Transverse colon (tissue), 4 donors: Measurements from ENCODE around the gene ME1. TPM values are rescaled to one million over a fixed set of nuclear protein-coding genes. Genes with fewer than 3 reads are reported as not detected.

Experiments
- DNase-seq: peaks from one replicate; pipeline ENCODE4 v3.0.0-alpha.2; 2019
- H3K27ac ChIP-seq, 4 donors: fragments of 200-600 bp; sonication (generic); 2 replicates each; pipeline ENCODE4 v1.5.1; 2016 to 2018; ENCODE audit warnings: inconsistent platforms in 4 of 4
- H3K27me3 ChIP-seq: fragments of 200-600 bp; sonication (generic); 2 replicates; pipeline ENCODE4 v1.5.1; 2017; ENCODE audit warnings: inconsistent platforms
- H3K36me3 ChIP-seq, 4 donors: fragments of 200-600 bp; sonication (generic); 2 replicates each; pipeline ENCODE4 v1.5.1; 2017 to 2019; ENCODE audit warnings: inconsistent platforms in 4 of 4
- H3K4me1 ChIP-seq, 4 donors: fragments of 200-600 bp; sonication (generic); 2 replicates each; pipeline ENCODE4 v1.5.1; 2017 to 2020; ENCODE audit warnings: inconsistent platforms in 4 of 4
- H3K4me3 ChIP-seq, 4 donors: fragments of 200-600 bp; sonication (generic); 1 replicate in 1 of 4; 2 replicates in 3 of 4; pipeline versions ENCODE4 v1.5.1 to v1.6.1; 2017 to 2019; ENCODE audit warnings: inconsistent platforms in 4 of 4
- H3K9me3 ChIP-seq, 2 donors: fragments of 200-600 bp; sonication (generic); 2 replicates each; pipeline ENCODE4 v1.5.1; 2017 to 2019; ENCODE audit warnings: inconsistent platforms in 2 of 2
- EP300 ChIP-seq: sonication (generic); formaldehyde crosslinking; IDR thresholded peaks from one replicate; pipeline ENCODE4 v1.6.1; 2017; ENCODE audit warnings: antibody characterized with exemption, low read depth
- POLR2A ChIP-seq: fragments of 450-650 bp; IDR thresholded peaks from one replicate; pipeline ENCODE4 v1.6.1; 2016; ENCODE audit warnings: antibody characterized with exemption, mild to moderate bottlenecking, moderate library complexity
- POLR2AphosphoS5 ChIP-seq, 3 donors: sonication (generic); formaldehyde crosslinking; IDR thresholded peaks; one replicate each; pipeline ENCODE4 v1.6.1; 2016; ENCODE audit warnings: antibody characterized with exemption in 3 of 3
- WGBS, 2 donors: methylation state at CpG; one replicate each; pipeline ENCODE4 v1.1.5; 2018; ENCODE audit warnings: low coverage in 1 of 2; 5-methylcytosine and 5-hydroxymethylcytosine counted together
- in situ Hi-C, 4 donors: fragments of 200-750 bp; cut with MboI; loops; one replicate each; pipeline versions ENCODE4 v1.15.0 to v1.15.1; 2017; ENCODE audit warnings: low sequenced_read_pairs in 3 of 4, low pct_ligation_motif_present in 1 of 4, low pct_unique_long_range_greater_than_20kb in 1 of 4
- intact Hi-C: fragments of 100-400 bp; cut with DNase I; formaldehyde crosslinking; loops from one replicate; pipeline ENCODE4 v1.15.1; 2023; ENCODE audit warnings: low total_unique reads
- total RNA-seq, 4 donors: library from RNA; depleted of rRNA; stranded (reverse); fragments of >200 nt; gene quantifications; one replicate each; pipeline ENCODE4 v1.1.0, GENCODE V29; 2016
- TF ChIP-seq, protein P1 (sequence below), 5 experiments: fragments of 200-600 bp in 3 of 5; fragments of 450-650 bp in 2 of 5; sonication (generic) in 3 of 5; IDR thresholded peaks; 1 replicate in 2 of 5; 2 replicates in 3 of 5; pipeline ENCODE4 v1.5.1; 2016 to 2017; ENCODE audit warnings: antibody characterized with exemption in 5 of 5, inconsistent platforms in 3 of 5, mild to moderate bottlenecking in 2 of 5, moderate library complexity in 1 of 5

The ME1 gene
- total RNA-seq, 4 donors from 2014 or later: 1.9 to 36.6 (median 6.0) TPM

GRCh38 chr6:83199173-83199862 lies 231.5 kb downstream of the ME1 start:
- WGBS, 2 donors: 79 to 100% methylated on average over 2 to 5 of the region's 5 CpGs
- intact Hi-C loops (loop anchor here (10.0 kb wide), 1 partner anchor 135 kb away; the partner anchor contains the start of genes DOP1A and UBE3D), in situ Hi-C loops (loop anchor here in 1 of 4 donors (25.0 kb wide), 1 partner anchor 962 kb away; the partner anchor contains the start of gene IBTK)
- H3K36me3 ChIP-seq: no peaks in the 10 kb centered on the region
- TF ChIP-seq, protein P1, sequence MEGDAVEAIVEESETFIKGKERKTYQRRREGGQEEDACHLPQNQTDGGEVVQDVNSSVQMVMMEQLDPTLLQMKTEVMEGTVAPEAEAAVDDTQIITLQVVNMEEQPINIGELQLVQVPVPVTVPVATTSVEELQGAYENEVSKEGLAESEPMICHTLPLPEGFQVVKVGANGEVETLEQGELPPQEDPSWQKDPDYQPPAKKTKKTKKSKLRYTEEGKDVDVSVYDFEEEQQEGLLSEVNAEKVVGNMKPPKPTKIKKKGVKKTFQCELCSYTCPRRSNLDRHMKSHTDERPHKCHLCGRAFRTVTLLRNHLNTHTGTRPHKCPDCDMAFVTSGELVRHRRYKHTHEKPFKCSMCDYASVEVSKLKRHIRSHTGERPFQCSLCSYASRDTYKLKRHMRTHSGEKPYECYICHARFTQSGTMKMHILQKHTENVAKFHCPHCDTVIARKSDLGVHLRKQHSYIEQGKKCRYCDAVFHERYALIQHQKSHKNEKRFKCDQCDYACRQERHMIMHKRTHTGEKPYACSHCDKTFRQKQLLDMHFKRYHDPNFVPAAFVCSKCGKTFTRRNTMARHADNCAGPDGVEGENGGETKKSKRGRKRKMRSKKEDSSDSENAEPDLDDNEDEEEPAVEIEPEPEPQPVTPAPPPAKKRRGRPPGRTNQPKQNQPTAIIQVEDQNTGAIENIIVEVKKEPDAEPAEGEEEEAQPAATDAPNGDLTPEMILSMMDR (IDR thresholded peaks at IDR 0.05): no peak
- no peak for TF ChIP-seq EP300
- no peak for TF ChIP-seq POLR2A
- no peak for TF ChIP-seq POLR2AphosphoS5 (IDR thresholded peaks at IDR 0.05)
- no peaks in the 10 kb centered on the region for H3K9me3 ChIP-seq
- peaks cover 2 to 7% (median 5%) of the 10 kb centered on the region in 4 donors for H3K4me1 ChIP-seq
- DNase-seq: no peak
- no peaks in the 10 kb centered on the region for H3K27me3 ChIP-seq
- no peak overlapping the region for H3K4me3 ChIP-seq
- H3K27ac ChIP-seq: no peak overlapping the region

GRCh38 chr6:83198486-83199172 lies 232.2 kb downstream of the ME1 start:
- TF ChIP-seq POLR2AphosphoS5 (IDR thresholded peaks at IDR 0.05) (no peak), POLR2A (no peak), EP300 (no peak)
- TF ChIP-seq, protein P1 (IDR thresholded peaks at IDR 0.05): no peak
- Histone ChIP-seq H3K4me1 (peaks cover 5 to 12% (median 8%) of the 10 kb centered on the region in 4 donors), H3K36me3 (no peaks in the 10 kb centered on the region), H3K27me3 (no peaks in the 10 kb centered on the region), H3K4me3 (no peak overlapping the region), H3K27ac (no peak overlapping the region), H3K9me3 (no peaks in the 10 kb centered on the region)
- intact Hi-C loops (loop anchor here (10.0 kb wide), 1 partner anchor 134 kb away; the partner anchor contains the start of genes DOP1A and UBE3D), in situ Hi-C loops (loop anchor here in 1 of 4 donors (25.0 kb wide), 1 partner anchor 961 kb away; the partner anchor contains the start of gene IBTK)
- DNase-seq: no peak
- WGBS, 2 donors: 80 to 94% methylated on average over 3 to 4 of the region's 4 CpGs

- intact Hi-C loops: loop anchor here (10.0 kb wide), 1 partner anchor 129 kb away; the partner anchor contains the start of genes DOP1A and UBE3D
- peak overlapping the region; percentile 79 to 97 (median 90) for H3K4me3 ChIP-seq
- peak; percentile 57 for DNase-seq
- no peaks in the 10 kb centered on the region for H3K9me3 ChIP-seq
- peak overlapping the region; percentile 85 to 87 (median 86) for H3K27ac ChIP-seq
- H3K27me3 ChIP-seq: no peaks in the 10 kb centered on the region
- H3K4me1 ChIP-seq: peaks cover 5 to 28% (median 12%) of the 10 kb centered on the region in 4 donors
- no peaks in the 10 kb centered on the region for H3K36me3 ChIP-seq
- TF ChIP-seq POLR2A: no peak
- in situ Hi-C loops: loop anchor here in 1 of 4 donors (25.0 kb wide), 1 partner anchor 957 kb away; the partner anchor contains the start of gene IBTK
- WGBS, 2 donors: 7 to 12% methylated on average over 2 to 28 of the region's 44 CpGs
These were observed 236.9 kb downstream of the ME1 start for GRCh38 chr6:83193747-83194566.
